ENCODE results near the gene ZYX. TPM values are rescaled to one million over a fixed set of nuclear protein-coding genes. Genes with fewer than 3 reads are reported as not detected.

The ZYX gene
- total and polyA plus RNA-seq, 2 of the 13 experiments (the other 11 are each of a cell fraction or from before 2014, with no cell fraction given), result 9.9 to 13.7 TPM

DNA sequence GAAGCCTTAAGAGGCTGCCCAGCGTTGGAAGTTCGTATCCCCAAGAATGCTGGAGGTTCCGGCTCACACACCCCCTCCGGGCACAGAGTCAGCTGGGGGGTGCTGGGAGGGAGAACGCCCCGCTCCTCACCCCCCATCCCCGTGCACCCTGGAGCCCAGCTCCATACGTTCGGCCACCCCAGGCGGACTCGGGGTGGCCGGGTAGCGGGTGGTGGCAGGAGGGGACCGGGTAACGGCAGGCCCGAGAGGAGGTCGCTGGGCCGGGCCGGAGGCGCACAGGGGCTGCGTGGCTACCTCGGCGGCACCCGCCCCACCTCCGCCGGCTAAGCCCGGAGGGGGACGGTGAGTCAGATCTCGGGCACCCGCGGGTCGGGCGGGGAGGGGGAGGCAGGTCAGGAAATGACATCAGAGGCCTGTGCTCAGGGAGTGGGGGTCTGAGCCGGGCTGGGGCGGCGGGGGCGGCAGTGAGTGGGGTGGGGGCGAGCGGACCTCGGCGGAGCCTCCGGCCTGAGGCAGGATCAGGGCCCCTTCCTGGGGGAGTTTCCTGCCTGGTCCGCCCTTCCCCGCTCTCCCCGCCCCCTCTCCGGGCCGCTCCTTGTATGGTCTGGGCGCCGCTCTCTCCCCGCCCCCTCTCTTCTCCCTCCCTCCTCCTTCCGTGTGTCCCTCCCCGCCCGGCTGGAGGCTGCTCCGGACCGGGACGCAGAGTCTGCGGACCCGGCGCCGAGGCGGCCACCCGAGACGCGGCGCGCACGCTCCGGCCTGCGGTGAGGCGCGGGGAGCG is at the start of gene ZYX (continued):
- no peak for TF ChIP-seq POLR2AphosphoS2 (IDR thresholded peaks at IDR 0.05; ENCODE audit: low read depth, low read length)
- TF ChIP-seq SOX6 (IDR thresholded peaks at IDR 0.05), result no peak
- peak; percentile 45 for TF ChIP-seq SOX6 (CRISPR knock-in tag; IDR thresholded peaks at IDR 0.05)
- no peak for TF ChIP-seq MLLT10 (CRISPR knock-in tag; IDR thresholded peaks at IDR 0.05)
- peak; percentile 96; the same call in 1 of the 2 replicates for TF ChIP-seq ZNF790 (CRISPR knock-in tag; IDR thresholded peaks at IDR 0.05; ENCODE audit: borderline replicate concordance)
- TF ChIP-seq EEA1 (CRISPR knock-in tag; IDR thresholded peaks at IDR 0.05; ENCODE audit: borderline replicate concordance), result no peak
- TF ChIP-seq, protein P1, sequence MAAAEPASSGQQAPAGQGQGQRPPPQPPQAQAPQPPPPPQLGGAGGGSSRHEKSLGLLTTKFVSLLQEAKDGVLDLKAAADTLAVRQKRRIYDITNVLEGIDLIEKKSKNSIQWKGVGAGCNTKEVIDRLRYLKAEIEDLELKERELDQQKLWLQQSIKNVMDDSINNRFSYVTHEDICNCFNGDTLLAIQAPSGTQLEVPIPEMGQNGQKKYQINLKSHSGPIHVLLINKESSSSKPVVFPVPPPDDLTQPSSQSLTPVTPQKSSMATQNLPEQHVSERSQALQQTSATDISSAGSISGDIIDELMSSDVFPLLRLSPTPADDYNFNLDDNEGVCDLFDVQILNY (CRISPR knock-in tag; conservative IDR thresholded peaks at IDR 0.05), result no peak
- TF ChIP-seq MAZ (IDR thresholded peaks at IDR 0.05; ENCODE audit: borderline replicate concordance, low read depth, low read length), result peak; percentile 96
- peak; percentile 86 for TF ChIP-seq MAZ (CRISPR knock-in tag; IDR thresholded peaks at IDR 0.05; ENCODE audit: low read depth)
- no peak for TF ChIP-seq MBD4 (IDR thresholded peaks at IDR 0.05; ENCODE audit: borderline replicate concordance, low read length)
- TF ChIP-seq ZNF792 (CRISPR knock-in tag; IDR thresholded peaks at IDR 0.05), result no peak
- peak; percentile 11 for TF ChIP-seq CBX1 (IDR thresholded peaks at IDR 0.05; ENCODE audit: low read depth)
- TF ChIP-seq ATF7-NPFF (CRISPR knock-in tag; IDR thresholded peaks at IDR 0.05; ENCODE audit: low read depth), result peak; percentile 28; the same call in 1 of the 2 replicates
- no peak for TF ChIP-seq LCORL (IDR thresholded peaks at IDR 0.05)
- peak; percentile 46; the same call in 1 of the 2 replicates for TF ChIP-seq LCORL (CRISPR knock-in tag; IDR thresholded peaks at IDR 0.05)
- peak; percentile 92 for TF ChIP-seq FOSL2 (CRISPR knock-in tag; IDR thresholded peaks at IDR 0.05)
- no peak for TF ChIP-seq ZFP36L2 (CRISPR knock-in tag; IDR thresholded peaks at IDR 0.05)
- TF ChIP-seq ZNF569 (CRISPR knock-in tag; IDR thresholded peaks at IDR 0.05; ENCODE audit: borderline replicate concordance), result no peak
- TF ChIP-seq, protein P2, sequence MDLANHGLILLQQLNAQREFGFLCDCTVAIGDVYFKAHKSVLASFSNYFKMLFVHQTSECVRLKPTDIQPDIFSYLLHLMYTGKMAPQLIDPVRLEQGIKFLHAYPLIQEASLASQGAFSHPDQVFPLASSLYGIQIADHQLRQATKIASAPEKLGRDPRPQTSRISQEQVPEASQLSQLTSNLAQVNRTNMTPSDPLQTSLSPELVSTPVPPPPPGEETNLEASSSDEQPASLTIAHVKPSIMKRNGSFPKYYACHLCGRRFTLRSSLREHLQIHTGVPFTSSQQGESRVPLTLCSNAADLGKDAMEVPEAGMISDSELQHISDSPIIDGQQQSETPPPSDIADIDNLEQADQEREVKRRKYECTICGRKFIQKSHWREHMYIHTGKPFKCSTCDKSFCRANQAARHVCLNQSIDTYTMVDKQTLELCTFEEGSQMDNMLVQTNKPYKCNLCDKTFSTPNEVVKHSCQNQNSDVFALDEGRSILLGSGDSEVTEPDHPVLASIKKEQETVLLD (CRISPR knock-in tag; IDR thresholded peaks at IDR 0.05; ENCODE audit: low read depth), result peak; percentile 57; the same call in 1 of the 2 replicates
- TF ChIP-seq SRF (IDR thresholded peaks at IDR 0.05; ENCODE audit: low read depth, low read length), result peak; percentile 93
- TF ChIP-seq HIVEP1 (CRISPR knock-in tag; IDR thresholded peaks at IDR 0.05), result peak; percentile 62; the same call in 1 of the 2 replicates
- TF ChIP-seq MED13 (CRISPR knock-in tag; IDR thresholded peaks at IDR 0.05), result no peak
- TF ChIP-seq SP2 (CRISPR knock-in tag; IDR thresholded peaks at IDR 0.05), result peak; percentile 47; the same call in 1 of the 2 replicates
- TF ChIP-seq CHD4 (IDR thresholded peaks at IDR 0.05; ENCODE audit: borderline replicate concordance, low read length), result no peak
- TF ChIP-seq, protein P3, sequence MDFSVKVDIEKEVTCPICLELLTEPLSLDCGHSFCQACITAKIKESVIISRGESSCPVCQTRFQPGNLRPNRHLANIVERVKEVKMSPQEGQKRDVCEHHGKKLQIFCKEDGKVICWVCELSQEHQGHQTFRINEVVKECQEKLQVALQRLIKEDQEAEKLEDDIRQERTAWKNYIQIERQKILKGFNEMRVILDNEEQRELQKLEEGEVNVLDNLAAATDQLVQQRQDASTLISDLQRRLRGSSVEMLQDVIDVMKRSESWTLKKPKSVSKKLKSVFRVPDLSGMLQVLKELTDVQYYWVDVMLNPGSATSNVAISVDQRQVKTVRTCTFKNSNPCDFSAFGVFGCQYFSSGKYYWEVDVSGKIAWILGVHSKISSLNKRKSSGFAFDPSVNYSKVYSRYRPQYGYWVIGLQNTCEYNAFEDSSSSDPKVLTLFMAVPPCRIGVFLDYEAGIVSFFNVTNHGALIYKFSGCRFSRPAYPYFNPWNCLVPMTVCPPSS (IDR thresholded peaks at IDR 0.05), result no peak
- TF ChIP-seq BCL6 (CRISPR knock-in tag; IDR thresholded peaks at IDR 0.05), result 0 out of 2 replicates have a peak, but pooled peaks have one; percentile 66
- TF ChIP-seq GFI1 (CRISPR knock-in tag; IDR thresholded peaks at IDR 0.05; ENCODE audit: borderline replicate concordance), result no peak; the same call in 1 of the 2 replicates
- no peak for TF ChIP-seq ZNF136 (CRISPR knock-in tag; IDR thresholded peaks at IDR 0.05; ENCODE audit: low read depth)
- TF ChIP-seq, protein P4, sequence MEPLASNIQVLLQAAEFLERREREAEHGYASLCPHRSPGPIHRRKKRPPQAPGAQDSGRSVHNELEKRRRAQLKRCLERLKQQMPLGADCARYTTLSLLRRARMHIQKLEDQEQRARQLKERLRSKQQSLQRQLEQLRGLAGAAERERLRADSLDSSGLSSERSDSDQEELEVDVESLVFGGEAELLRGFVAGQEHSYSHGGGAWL (CRISPR knock-in tag; IDR thresholded peaks at IDR 0.05), result peak; percentile 32; the same call in 1 of the 2 replicates
- no peak for TF ChIP-seq XBP1 (CRISPR knock-in tag; IDR thresholded peaks at IDR 0.05)

Data from HepG2 (cell line).